PC-9 (cell line): ENCODE measurements around the gene SPDYE4. TPM values are rescaled to one million over a fixed set of nuclear protein-coding genes. Genes with fewer than 3 reads are reported as not detected.

Experiments used
- BruUV-seq: library from RNA; stranded (reverse); fragments of 400-500 nt; replicated peaks from 2 replicates; lab custom pipeline; 2021; lab: Mats Ljungman, UMichigan
- CTCF ChIA-PET: fragments of 300-600 bp; sonication (Branson Sonifier 250); formaldehyde crosslinking; loops from one replicate; lab custom pipeline; 2022; ENCODE audit warnings: antibody characterized with exemption; lab: Charles Lee
- POLR2A ChIA-PET: fragments of 300-600 bp; sonication (Branson Sonifier 250); formaldehyde crosslinking; loops from one replicate; lab custom pipeline; 2022; ENCODE audit warnings: antibody characterized with exemption; ENCODE audit not compliant: unreplicated experiment; lab: Charles Lee
- DNase-seq, 2 experiments: peaks; one replicate each; pipeline versions ENCODE4 v3.0.0 to v3.0.0-alpha.2; 2015 to 2022; ENCODE audit warnings: mixed read lengths in 1 of 2
- H2AFZ ChIP-seq: fragments of 200-600 bp; sonication (generic); 2 replicates; pipeline ENCODE4 v1.8.1; 2017; ENCODE audit warnings: antibody characterized with exemption
- H3F3A ChIP-seq: fragments of 200-600 bp; sonication (generic); 2 replicates; pipeline ENCODE4 v1.8.1; 2017; ENCODE audit warnings: antibody characterized with exemption, mild to moderate bottlenecking, low read depth; ENCODE audit not compliant: insufficient read depth
- H3K27ac ChIP-seq: fragments of 200-600 bp; sonication (generic); 2 replicates; pipeline ENCODE4 v1.6.1; 2016; ENCODE audit warnings: mixed run types
- H3K27me3 ChIP-seq: fragments of 200-600 bp; sonication (generic); 2 replicates; pipeline ENCODE4 v1.6.1; 2016; ENCODE audit warnings: low read depth, mixed run types; ENCODE audit not compliant: insufficient read depth
- H3K36me3 ChIP-seq: fragments of 200-600 bp; sonication (generic); 2 replicates; pipeline ENCODE4 v1.6.1; 2016; ENCODE audit warnings: low read depth, mixed run types
- H3K4me1 ChIP-seq: fragments of 200-600 bp; sonication (generic); replicated peaks from 2 replicates; pipeline ENCODE4 v1.6.1; 2016; ENCODE audit warnings: mixed run types; ENCODE audit not compliant: insufficient read depth
- H3K4me2 ChIP-seq: fragments of 200-600 bp; sonication (generic); 2 replicates; pipeline ENCODE4 v1.6.1; 2017; ENCODE audit warnings: mixed run types
- H3K4me3 ChIP-seq: fragments of 200-600 bp; sonication (generic); 2 replicates; pipeline ENCODE4 v1.6.1; 2016; ENCODE audit warnings: mixed run types
- H3K79me2 ChIP-seq: fragments of 200-600 bp; sonication (generic); 2 replicates; pipeline ENCODE4 v1.6.1; 2017; ENCODE audit warnings: low read depth, mixed run types
- H3K9me2 ChIP-seq: fragments of 200-600 bp; sonication (generic); 2 replicates; pipeline ENCODE4 v1.8.1; 2017; ENCODE audit warnings: mild to moderate bottlenecking; ENCODE audit not compliant: insufficient read depth
- H3K9me3 ChIP-seq: fragments of 200-600 bp; sonication (generic); 2 replicates; pipeline ENCODE4 v1.8.1; 2016; ENCODE audit warnings: low read depth; ENCODE audit not compliant: insufficient read depth
- H4K20me1 ChIP-seq: fragments of 200-600 bp; sonication (generic); 2 replicates; pipeline ENCODE4 v1.8.1; 2017; ENCODE audit not compliant: insufficient read depth
- CTCF ChIP-seq: fragments of 200-600 bp; sonication (generic); conservative IDR thresholded peaks from 2 replicates; pipeline ENCODE4 v1.6.1; 2017; ENCODE audit warnings: mixed run types, antibody characterized with exemption, mild to moderate bottlenecking, moderate library complexity
- EZH2 ChIP-seq: fragments of 200-600 bp; sonication (generic); IDR thresholded peaks from 2 replicates; pipeline ENCODE4 v1.8.0; 2017; ENCODE audit warnings: antibody characterized with exemption, low read depth
- intact Hi-C: fragments of 100-400 bp; cut with micrococcal nuclease; formaldehyde crosslinking; loops from one replicate; pipeline ENCODE4 v1.10.0; 2022; ENCODE audit not compliant: unreplicated experiment
- total RNA-seq: library from RNA; stranded (reverse); gene quantifications from 2 replicates; pipeline ENCODE4 v1.2.3, GENCODE V29; 2021

Gene SPDYE4
- total RNA-seq, 1 experiment from 2014 or later: not detected

- H3K27me3 ChIP-seq: peaks cover 37% of the 10 kb centered on the region
- ChIA-PET POLR2A (no interaction called here), CTCF (interaction anchor here (0.7 kb wide), 1 partner anchor 377 kb away, joined by 4 read pairs; no protein-coding TSS in a partner anchor)
- H2AFZ ChIP-seq: no peak overlapping the region
- no peak overlapping the region for H3K27ac ChIP-seq
- H3K79me2 ChIP-seq: no peaks in the 10 kb centered on the region
- DNase-seq: peak in 1 of 2 experiments; percentile 70
- H4K20me1 ChIP-seq: no peaks in the 10 kb centered on the region
- no peaks in the 10 kb centered on the region for H3F3A ChIP-seq
- no peak overlapping the region for H3K4me3 ChIP-seq
- H3K4me1 ChIP-seq: no peaks in the 10 kb centered on the region
- no TSS peak for BruUV-seq
- TF ChIP-seq EZH2 (no peak), CTCF (peak; percentile 71)
- H3K9me2 ChIP-seq: no peaks in the 10 kb centered on the region
- intact Hi-C loops: loop anchor here (1.0 kb wide), 2 partner anchors 402 to 725 kb away; partner anchors contain the start of gene RPL26
- no peaks in the 10 kb centered on the region for H3K36me3 ChIP-seq
- H3K9me3 ChIP-seq: no peaks in the 10 kb centered on the region
- H3K4me2 ChIP-seq: no peak overlapping the region
These were observed 27.4 kb upstream of the SPDYE4 start for GRCh38 chr17:8785547-8786413.

GRCh38 chr17:8782176-8782575, 23.8 kb upstream of the SPDYE4 start:
- BruUV-seq: no TSS peak
- TF ChIP-seq EZH2: no peak
- TF ChIP-seq CTCF: no peak
- DNase-seq: no peak
- no peaks in the 10 kb centered on the region for H3K36me3 ChIP-seq
- H3K4me2 ChIP-seq: no peak overlapping the region
- no peak overlapping the region for H3K27ac ChIP-seq
- H3K9me2 ChIP-seq: no peaks in the 10 kb centered on the region
- H2AFZ ChIP-seq: no peak overlapping the region
- H3K27me3 ChIP-seq: 0 out of 2 replicates have a peak, but pooled peaks cover 4% of the 10 kb centered on the region
- H4K20me1 ChIP-seq: no peaks in the 10 kb centered on the region
- no peaks in the 10 kb centered on the region for H3K79me2 ChIP-seq
- CTCF ChIA-PET: no interaction called here
- H3K4me3 ChIP-seq: no peak overlapping the region
- intact Hi-C loops: no loop called here
- POLR2A ChIA-PET: interaction anchor here (0.7 kb wide), 1 partner anchor 536 kb away, joined by 6 read pairs; no protein-coding TSS in a partner anchor
- H3F3A ChIP-seq: no peaks in the 10 kb centered on the region
- H3K4me1 ChIP-seq: no peaks in the 10 kb centered on the region
- H3K9me3 ChIP-seq: no peaks in the 10 kb centered on the region

GRCh38 chr17:8781776-8782175, 23.4 kb upstream of the SPDYE4 start:
- intact Hi-C loops: no loop called here
- H3K4me2 ChIP-seq: no peak overlapping the region
- 0 out of 2 replicates have a peak, but pooled peaks cover 4% of the 10 kb centered on the region for H3K27me3 ChIP-seq
- H3K36me3 ChIP-seq: no peaks in the 10 kb centered on the region
- no peak overlapping the region for H3K27ac ChIP-seq
- no peak for DNase-seq
- TF ChIP-seq EZH2 (no peak), CTCF (no peak)
- H3K79me2 ChIP-seq: no peaks in the 10 kb centered on the region
- no peak overlapping the region for H2AFZ ChIP-seq
- no peaks in the 10 kb centered on the region for H3K9me3 ChIP-seq
- BruUV-seq: no TSS peak
- H3K4me3 ChIP-seq: no peak overlapping the region
- H3K9me2 ChIP-seq: no peaks in the 10 kb centered on the region
- no peaks in the 10 kb centered on the region for H3F3A ChIP-seq
- ChIA-PET POLR2A (interaction anchor here (0.7 kb wide), 1 partner anchor 535 kb away, joined by 6 read pairs; no protein-coding TSS in a partner anchor), CTCF (no interaction called here)
- no peaks in the 10 kb centered on the region for H4K20me1 ChIP-seq
- H3K4me1 ChIP-seq: no peaks in the 10 kb centered on the region
